GM21367 (cell line): ENCODE measurements around the gene CELF2.

Experiments
- ATAC-seq: cut with Tn5 transposase; IDR thresholded peaks from one replicate; pipeline ENCODE4 v1.9.1; 2021; ENCODE audit not compliant: unreplicated experiment

The CELF2 gene

GRCh38 chr10:11290156-11290890 lies 272.7 kb downstream of the CELF2 start:
- no peak for ATAC-seq

GRCh38 chr10:11292576-11293302 lies 275.1 kb downstream of the CELF2 start:
- ATAC-seq = no peak

- no peak for ATAC-seq
Observed at GRCh38 chr10:11293332-11293731, 275.7 kb downstream of the CELF2 start.

GRCh38 chr10:11294831-11295450 lies 277.3 kb downstream of the CELF2 start:
- ATAC-seq = no peak

GRCh38 chr10:11295492-11295891 lies 277.8 kb downstream of the CELF2 start:
- no peak for ATAC-seq

GRCh38 chr10:11297136-11297535 lies 279.5 kb downstream of the CELF2 start:
- no peak for ATAC-seq

- ATAC-seq = no peak
Observed at GRCh38 chr10:11298116-11298515, 280.4 kb downstream of the CELF2 start.

GRCh38 chr10:11299125-11299524 lies 281.5 kb downstream of the CELF2 start:
- no peak for ATAC-seq

GRCh38 chr10:11300026-11300425 lies 282.4 kb downstream of the CELF2 start:
- ATAC-seq = no peak

- no peak for ATAC-seq
Observed at GRCh38 chr10:11300563-11300962, 282.9 kb downstream of the CELF2 start.

GRCh38 chr10:11301571-11302111 lies 284.0 kb downstream of the CELF2 start:
- ATAC-seq = no peak

- no peak for ATAC-seq
Observed at GRCh38 chr10:11302181-11302580, 284.5 kb downstream of the CELF2 start.

GRCh38 chr10:11303361-11304170 lies 285.9 kb downstream of the CELF2 start:
- no peak for ATAC-seq

- ATAC-seq = no peak
Observed at GRCh38 chr10:11304906-11305585, 287.4 kb downstream of the CELF2 start.

- no peak for ATAC-seq
Observed at GRCh38 chr10:11305825-11306593, 288.3 kb downstream of the CELF2 start.

GRCh38 chr10:11307004-11307403 lies 289.3 kb downstream of the CELF2 start:
- no peak for ATAC-seq

GRCh38 chr10:11307937-11308336 lies 290.3 kb downstream of the CELF2 start:
- no peak for ATAC-seq

- no peak for ATAC-seq
Observed at GRCh38 chr10:11311027-11311426, 293.4 kb downstream of the CELF2 start.

- no peak for ATAC-seq
Observed at GRCh38 chr10:11313463-11313862, 295.8 kb downstream of the CELF2 start.
